WTC11 (cell line): ENCODE measurements around the gene DDIT4L. TPM values are rescaled to one million over a fixed set of nuclear protein-coding genes. Genes with fewer than 3 reads are reported as not detected.

ENCODE experiments used
- ATAC-seq: fragments of 200-7000 bp; cut with Tn5 transposase; 2 replicates; pipeline ENCODE4 v1.10.0; 2021; ENCODE audit warnings: mild to moderate bottlenecking, moderate library complexity
- CTCF ChIA-PET: fragments of 300-600 bp; sonication (Branson Sonifier 250); formaldehyde crosslinking; loops from one replicate; lab custom pipeline; 2021; ENCODE audit warnings: antibody characterized with exemption; lab: Charles Lee
- POLR2A ChIA-PET: fragments of 350-600 bp; sonication (Branson Sonifier 250); formaldehyde crosslinking; loops from one replicate; lab custom pipeline; 2021; ENCODE audit warnings: antibody characterized with exemption; lab: Charles Lee
- DNase-seq: peaks from one replicate; pipeline ENCODE4 v3.0.0; 2021; ENCODE audit warnings: low spot score
- H3K27ac Mint-ChIP-seq: 2 replicates; pipeline ENCODE4 v1.8.0; 2021; ENCODE audit warnings: mixed read lengths
- H3K27me3 Mint-ChIP-seq: 2 replicates; pipeline ENCODE4 v1.8.0; 2021; ENCODE audit warnings: low read depth, mild to moderate bottlenecking, moderate library complexity, mixed read lengths
- H3K36me3 Mint-ChIP-seq: 2 replicates; pipeline ENCODE4 v1.8.0; 2021; ENCODE audit warnings: mixed read lengths
- H3K4me1 Mint-ChIP-seq: 2 replicates; pipeline ENCODE4 v1.8.0; 2022; ENCODE audit warnings: mixed read lengths
- H3K4me3 Mint-ChIP-seq: 2 replicates; pipeline ENCODE4 v1.8.0; 2021; ENCODE audit warnings: mild to moderate bottlenecking, moderate library complexity, mixed read lengths
- H3K9me3 Mint-ChIP-seq: 2 replicates; pipeline ENCODE4 v1.8.0; 2021; ENCODE audit warnings: mixed read lengths
- E2F1 ChIP-seq: sonication (generic); formaldehyde crosslinking; IDR thresholded peaks from 2 replicates; pipeline ENCODE4 v1.8.0; 2022; ENCODE audit warnings: mild to moderate bottlenecking, missing genetic modification reagents
- ETV6 ChIP-seq: sonication (generic); formaldehyde crosslinking; IDR thresholded peaks from 2 replicates; pipeline ENCODE4 v1.8.1; 2022; ENCODE audit warnings: mild to moderate bottlenecking, missing genetic modification reagents
- FOXK1 ChIP-seq: sonication (generic); formaldehyde crosslinking; IDR thresholded peaks from 2 replicates; pipeline ENCODE4 v1.8.0; 2022; ENCODE audit warnings: mild to moderate bottlenecking, moderate library complexity, missing genetic modification reagents
- FOXP1 ChIP-seq: sonication (generic); formaldehyde crosslinking; IDR thresholded peaks from 2 replicates; pipeline ENCODE4 v1.8.0; 2022; ENCODE audit warnings: missing genetic modification reagents, mild to moderate bottlenecking, moderate library complexity, borderline replicate concordance
- FOXP4 ChIP-seq: sonication (generic); formaldehyde crosslinking; IDR thresholded peaks from 2 replicates; pipeline ENCODE4 v1.8.0; 2022; ENCODE audit warnings: mild to moderate bottlenecking, missing genetic modification reagents
- GRHL2 ChIP-seq: fragments of 250-450 bp; sonication (Bioruptor Pico); IDR thresholded peaks from 2 replicates; pipeline ENCODE4 v1.8.0; 2022; ENCODE audit warnings: mild to moderate bottlenecking, moderate library complexity; ENCODE audit not compliant: insufficient replicate concordance, severe bottlenecking
- HMGA2 ChIP-seq: fragments of 250-450 bp; sonication (Bioruptor Pico); IDR thresholded peaks from 2 replicates; pipeline ENCODE4 v1.4.0; 2021; ENCODE audit warnings: mild to moderate bottlenecking, moderate library complexity
- HMGXB4 ChIP-seq: sonication (generic); formaldehyde crosslinking; IDR thresholded peaks from 2 replicates; pipeline ENCODE4 v1.8.1; 2023; ENCODE audit warnings: mild to moderate bottlenecking, moderate library complexity, missing genetic modification reagents
- JAZF1 ChIP-seq: fragments of 250-450 bp; sonication (Bioruptor Pico); IDR thresholded peaks from 2 replicates; pipeline ENCODE4 v1.9.0; 2021; ENCODE audit warnings: moderate library complexity, mild to moderate bottlenecking, inconsistent platforms
- MLX ChIP-seq: sonication (generic); formaldehyde crosslinking; IDR thresholded peaks from 2 replicates; pipeline ENCODE4 v1.8.1; 2023; ENCODE audit warnings: mild to moderate bottlenecking, missing genetic modification reagents, moderate library complexity
- NR2C2 ChIP-seq: sonication (generic); formaldehyde crosslinking; IDR thresholded peaks from 2 replicates; pipeline ENCODE4 v1.8.0; 2022; ENCODE audit warnings: mild to moderate bottlenecking, missing genetic modification reagents
- SOX15 ChIP-seq: fragments of 250-450 bp; sonication (Bioruptor Pico); IDR thresholded peaks from 2 replicates; pipeline ENCODE4 v1.9.0; 2021; ENCODE audit warnings: mild to moderate bottlenecking
- STAT6 ChIP-seq: sonication (generic); formaldehyde crosslinking; conservative IDR thresholded peaks from 2 replicates; pipeline ENCODE4 v1.8.1; 2023; ENCODE audit warnings: mild to moderate bottlenecking, low read depth, missing genetic modification reagents, moderate library complexity
- TCF7 ChIP-seq: sonication (generic); formaldehyde crosslinking; IDR thresholded peaks from 2 replicates; pipeline ENCODE4 v1.8.0; 2022; ENCODE audit warnings: mild to moderate bottlenecking, low read depth, missing genetic modification reagents, moderate library complexity
- TEAD4 ChIP-seq: sonication (generic); formaldehyde crosslinking; IDR thresholded peaks from 2 replicates; pipeline ENCODE4 v1.8.0; 2022; ENCODE audit warnings: mild to moderate bottlenecking, missing genetic modification reagents
- ZNF219 ChIP-seq: sonication (generic); formaldehyde crosslinking; IDR thresholded peaks from 2 replicates; pipeline ENCODE4 v1.8.0; 2023; ENCODE audit warnings: missing genetic modification reagents, mild to moderate bottlenecking, borderline replicate concordance
- ZNF423 ChIP-seq: fragments of 250-450 bp; sonication (Bioruptor Pico); IDR thresholded peaks from 2 replicates; pipeline ENCODE4 v2.1.2; 2022; ENCODE audit warnings: mild to moderate bottlenecking, moderate library complexity
- total RNA-seq: library from RNA; stranded (reverse); gene quantifications from 3 replicates; pipeline ENCODE4 v1.2.3, GENCODE V29; 2021
- TF ChIP-seq, protein P1 (sequence below): sonication (generic); formaldehyde crosslinking; IDR thresholded peaks from 2 replicates; pipeline ENCODE4 v1.8.0; 2023; ENCODE audit warnings: missing genetic modification reagents

DDIT4L gene
- total RNA-seq, 1 experiment from 2014 or later, result 3.8 TPM

GRCh38 chr4:100164808-100165760 lies 25.2 kb downstream of the DDIT4L start:
- CTCF ChIA-PET, result no interaction called here
- Mint-ChIP-seq H3K9me3 (peaks cover 25% of the 10 kb centered on the region), H3K27ac (no peak overlapping the region), H3K36me3 (peaks cover 15% of the 10 kb centered on the region), H3K4me3 (no peak overlapping the region), H3K4me1 (peaks cover 20% of the 10 kb centered on the region), H3K27me3 (no peaks in the 10 kb centered on the region)
- POLR2A ChIA-PET, result no interaction called here
- no peak for DNase-seq
- no peak for ATAC-seq
- TF ChIP-seq HMGA2 (CRISPR knock-in tag) (no peak), FOXK1 (no peak), E2F1 (no peak), FOXP1 (CRISPR knock-in tag) (no peak), MLX (no peak), HMGXB4 (CRISPR knock-in tag) (no peak), NR2C2 (CRISPR knock-in tag) (no peak), JAZF1 (CRISPR knock-in tag) (no peak), ETV6 (CRISPR knock-in tag) (no peak), GRHL2 (CRISPR knock-in tag) (no peak)

DNA sequence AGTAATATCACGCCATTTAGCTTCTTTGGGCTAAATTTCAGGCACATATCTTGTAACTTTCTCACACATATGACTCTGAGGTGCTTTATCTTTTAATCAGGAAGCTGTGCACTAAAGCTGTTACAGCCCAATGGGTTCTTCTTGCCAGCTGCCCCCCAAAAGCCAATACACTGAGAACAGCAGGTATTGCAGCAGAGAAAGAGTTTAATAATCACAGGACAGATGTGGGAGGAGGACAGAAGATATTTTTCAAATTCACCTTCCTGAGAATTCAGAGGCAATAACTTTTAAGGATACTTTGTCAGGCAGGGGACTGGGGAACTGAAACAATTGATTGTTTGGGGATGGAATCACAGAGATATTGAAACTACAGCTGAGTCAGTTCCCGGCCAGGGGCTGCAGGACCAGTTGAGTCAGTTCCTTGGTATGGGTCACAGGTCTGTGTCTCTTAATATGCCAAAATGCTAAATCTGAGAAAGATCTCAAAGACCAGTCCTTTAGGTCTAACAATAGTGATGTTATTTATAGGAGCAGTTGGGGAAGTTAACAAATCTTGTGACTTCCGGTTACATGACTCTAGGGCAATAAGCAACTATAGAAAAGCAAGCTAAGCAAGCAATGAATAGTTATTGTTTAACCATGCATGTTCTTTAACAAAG lies 28.1 kb downstream of the DDIT4L start:
- ChIA-PET CTCF (interaction anchor here (1.9 kb wide), 1 partner anchor 69 kb away, joined by 6 read pairs; no protein-coding TSS in a partner anchor), POLR2A (no interaction called here)
- H3K4me1 Mint-ChIP-seq, result peaks cover 17% of the 10 kb centered on the region
- DNase-seq (no peak), ATAC-seq (no peak)
- H3K36me3 Mint-ChIP-seq, result peaks cover 15% of the 10 kb centered on the region
- H3K27ac Mint-ChIP-seq, result no peak overlapping the region
- H3K9me3 Mint-ChIP-seq, result peaks cover 33% of the 10 kb centered on the region
- H3K4me3 Mint-ChIP-seq, result no peak overlapping the region
- TF ChIP-seq FOXP4 (CRISPR knock-in tag) (no peak), GRHL2 (CRISPR knock-in tag) (no peak), TCF7 (CRISPR knock-in tag) (no peak), TEAD4 (CRISPR knock-in tag) (no peak), SOX15 (CRISPR knock-in tag) (no peak), ZNF423 (CRISPR knock-in tag) (no peak), ZNF219 (no peak), STAT6 (no peak)
- TF ChIP-seq, protein P1, sequence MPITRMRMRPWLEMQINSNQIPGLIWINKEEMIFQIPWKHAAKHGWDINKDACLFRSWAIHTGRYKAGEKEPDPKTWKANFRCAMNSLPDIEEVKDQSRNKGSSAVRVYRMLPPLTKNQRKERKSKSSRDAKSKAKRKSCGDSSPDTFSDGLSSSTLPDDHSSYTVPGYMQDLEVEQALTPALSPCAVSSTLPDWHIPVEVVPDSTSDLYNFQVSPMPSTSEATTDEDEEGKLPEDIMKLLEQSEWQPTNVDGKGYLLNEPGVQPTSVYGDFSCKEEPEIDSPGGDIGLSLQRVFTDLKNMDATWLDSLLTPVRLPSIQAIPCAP, result no peak
- no peaks in the 10 kb centered on the region for H3K27me3 Mint-ChIP-seq
